Breast epithelium (tissue), 4 donors: ENCODE measurements around the gene TBC1D8. TPM values are rescaled to one million over a fixed set of nuclear protein-coding genes. Genes with fewer than 3 reads are reported as not detected.

Experiments used
- DNase-seq, 2 donors: peaks; one replicate each; pipeline ENCODE4 v3.0.0-alpha.2; 2019; ENCODE audit warnings: low spot score in 2 of 2
- H3K27ac ChIP-seq, 2 donors: fragments of 200-600 bp; sonication (generic) in 1 of 2; one replicate each; pipeline ENCODE4 v1.5.1; 2016 to 2019; ENCODE audit warnings: mild to moderate bottlenecking in 1 of 2
- H3K27me3 ChIP-seq, 2 donors: fragments of 200-600 bp; sonication (generic) in 1 of 2; one replicate each; pipeline versions ENCODE4 v1.5.1 to v1.6.0; 2017 to 2019; ENCODE audit warnings: control low read depth in 1 of 2, mild to moderate bottlenecking in 1 of 2
- H3K36me3 ChIP-seq: fragments of 200-600 bp; one replicate; pipeline ENCODE4 v1.5.1; 2019
- H3K4me1 ChIP-seq, 2 donors: fragments of 200-600 bp; sonication (generic); one replicate each; pipeline ENCODE4 v1.5.1; 2016 to 2019; ENCODE audit warnings: control low read depth in 1 of 2
- H3K4me3 ChIP-seq, 3 donors: fragments of 200-600 bp; sonication (generic); 1 replicate in 2 of 3; 2 replicates in 1 of 3; pipeline ENCODE4 v1.5.1; 2016 to 2019; ENCODE audit warnings: mild to moderate bottlenecking in 3 of 3, moderate library complexity in 2 of 3
- H3K9me3 ChIP-seq, 2 donors: fragments of 200-600 bp; sonication (generic) in 1 of 2; one replicate each; pipeline ENCODE4 v1.5.1; 2016 to 2019; ENCODE audit warnings: control low read depth in 1 of 2
- POLR2A ChIP-seq: fragments of 450-650 bp; IDR thresholded peaks from one replicate; pipeline ENCODE4 v1.6.1; 2016; ENCODE audit warnings: antibody characterized with exemption, mild to moderate bottlenecking, moderate library complexity
- POLR2AphosphoS5 ChIP-seq, 3 donors: sonication (generic); formaldehyde crosslinking; IDR thresholded peaks; one replicate each; pipeline ENCODE4 v1.6.1; 2017; ENCODE audit warnings: antibody characterized with exemption in 3 of 3
- intact Hi-C: fragments of 100-400 bp; cut with DNase I; formaldehyde crosslinking; loops from one replicate; pipeline ENCODE4 v1.15.1; 2023; ENCODE audit warnings: low total_unique reads
- total RNA-seq, 3 donors: library from RNA; depleted of rRNA; stranded (reverse); fragments of >200 nt; gene quantifications; one replicate each; pipeline ENCODE4 v1.1.0, GENCODE V29; 2016
- TF ChIP-seq, protein P1 (sequence below), 3 donors: fragments of 450-650 bp; IDR thresholded peaks; one replicate each; pipeline ENCODE4 v1.5.1; 2016 to 2017; ENCODE audit warnings: antibody characterized with exemption in 3 of 3, mild to moderate bottlenecking in 3 of 3, moderate library complexity in 3 of 3

Gene TBC1D8
- total RNA-seq, 3 donors from 2014 or later = 19.5 to 92.4 (median 89.7) TPM

DNA sequence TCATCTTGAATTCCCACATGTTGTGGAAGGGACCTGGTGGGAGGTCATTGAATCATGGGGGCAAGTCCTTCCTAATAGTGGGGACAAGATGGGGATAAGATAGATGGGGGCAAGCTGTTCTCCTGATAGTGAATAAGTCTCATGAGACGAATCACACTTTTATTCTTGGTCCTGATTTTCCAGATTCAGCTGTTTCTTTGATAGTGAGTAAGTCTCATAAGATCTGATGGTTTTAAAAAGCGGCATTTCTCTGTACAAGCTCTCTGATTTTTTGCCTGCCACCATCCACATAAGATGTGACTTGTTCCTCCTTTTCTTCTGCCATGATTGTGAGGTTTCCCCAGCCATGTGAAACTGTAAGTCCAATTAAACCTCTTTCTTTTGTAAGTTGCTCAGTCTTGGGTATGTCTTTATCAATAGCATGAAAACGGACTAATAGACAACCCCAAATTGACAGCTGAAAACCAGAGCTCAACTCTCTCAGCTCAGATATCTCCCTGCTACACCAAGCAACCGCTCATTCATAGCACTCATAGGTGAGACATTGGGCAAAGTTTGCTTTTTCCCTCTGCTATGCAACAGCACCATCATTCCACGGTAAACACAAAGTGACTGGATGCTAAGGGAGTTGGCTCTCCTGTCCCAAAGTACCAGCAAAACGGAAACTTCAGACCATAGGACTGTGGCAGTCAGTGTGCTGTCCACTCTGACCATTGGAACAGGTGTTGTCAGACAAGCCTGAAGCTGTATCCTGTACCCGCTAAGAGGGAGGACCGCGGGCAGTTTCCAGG lies 44.9 kb upstream of the TBC1D8 start:
- Histone ChIP-seq H3K9me3 (no peaks in the 10 kb centered on the region), H3K27me3 (no peaks in the 10 kb centered on the region), H3K36me3 (no peaks in the 10 kb centered on the region), H3K4me3 (no peak overlapping the region), H3K4me1 (no peaks in the 10 kb centered on the region), H3K27ac (no peak overlapping the region)
- no peak for DNase-seq
- TF ChIP-seq POLR2A = no peak
- TF ChIP-seq, protein P1, sequence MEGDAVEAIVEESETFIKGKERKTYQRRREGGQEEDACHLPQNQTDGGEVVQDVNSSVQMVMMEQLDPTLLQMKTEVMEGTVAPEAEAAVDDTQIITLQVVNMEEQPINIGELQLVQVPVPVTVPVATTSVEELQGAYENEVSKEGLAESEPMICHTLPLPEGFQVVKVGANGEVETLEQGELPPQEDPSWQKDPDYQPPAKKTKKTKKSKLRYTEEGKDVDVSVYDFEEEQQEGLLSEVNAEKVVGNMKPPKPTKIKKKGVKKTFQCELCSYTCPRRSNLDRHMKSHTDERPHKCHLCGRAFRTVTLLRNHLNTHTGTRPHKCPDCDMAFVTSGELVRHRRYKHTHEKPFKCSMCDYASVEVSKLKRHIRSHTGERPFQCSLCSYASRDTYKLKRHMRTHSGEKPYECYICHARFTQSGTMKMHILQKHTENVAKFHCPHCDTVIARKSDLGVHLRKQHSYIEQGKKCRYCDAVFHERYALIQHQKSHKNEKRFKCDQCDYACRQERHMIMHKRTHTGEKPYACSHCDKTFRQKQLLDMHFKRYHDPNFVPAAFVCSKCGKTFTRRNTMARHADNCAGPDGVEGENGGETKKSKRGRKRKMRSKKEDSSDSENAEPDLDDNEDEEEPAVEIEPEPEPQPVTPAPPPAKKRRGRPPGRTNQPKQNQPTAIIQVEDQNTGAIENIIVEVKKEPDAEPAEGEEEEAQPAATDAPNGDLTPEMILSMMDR (IDR thresholded peaks at IDR 0.05) = no peak
- no peak for TF ChIP-seq POLR2AphosphoS5 (IDR thresholded peaks at IDR 0.05)
- intact Hi-C loops = no loop called here

DNA sequence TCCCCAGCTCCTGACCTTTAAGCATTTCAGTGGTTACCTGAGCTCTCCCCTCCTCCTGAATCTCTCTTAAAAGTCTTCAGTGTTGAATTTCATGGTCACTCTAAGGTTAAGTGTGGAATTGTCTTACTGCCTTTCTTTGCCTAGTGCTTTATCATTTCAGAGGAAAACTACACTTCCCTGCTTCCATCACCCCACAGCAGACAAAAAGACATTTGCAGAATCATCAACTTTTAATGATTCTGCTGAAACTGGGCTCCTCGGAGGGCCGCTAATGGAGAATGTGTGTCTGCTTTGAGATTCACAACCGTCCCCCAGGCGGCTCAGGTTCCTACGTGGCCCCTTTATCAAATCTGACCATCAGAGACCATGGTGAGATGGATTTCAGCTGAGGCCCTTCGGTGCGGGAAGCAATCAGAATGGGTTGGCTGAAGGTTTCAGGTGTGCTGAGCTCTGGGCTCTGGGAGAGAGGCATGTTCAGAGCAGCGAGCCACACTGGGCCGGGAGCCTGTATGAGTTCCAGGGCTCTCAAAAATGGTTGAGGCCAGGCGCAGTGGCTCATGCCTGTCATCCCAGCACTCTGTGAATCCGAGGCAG lies 41.9 kb upstream of the TBC1D8 start:
- DNase-seq = no peak
- Histone ChIP-seq H3K4me1 (no peaks in the 10 kb centered on the region), H3K9me3 (no peaks in the 10 kb centered on the region), H3K36me3 (no peaks in the 10 kb centered on the region), H3K27ac (no peak overlapping the region), H3K27me3 (no peaks in the 10 kb centered on the region), H3K4me3 (no peak overlapping the region)
- intact Hi-C loops = no loop called here
- TF ChIP-seq, protein P1 (IDR thresholded peaks at IDR 0.05) = no peak
- no peak for TF ChIP-seq POLR2AphosphoS5 (IDR thresholded peaks at IDR 0.05)
- TF ChIP-seq POLR2A = no peak

DNA sequence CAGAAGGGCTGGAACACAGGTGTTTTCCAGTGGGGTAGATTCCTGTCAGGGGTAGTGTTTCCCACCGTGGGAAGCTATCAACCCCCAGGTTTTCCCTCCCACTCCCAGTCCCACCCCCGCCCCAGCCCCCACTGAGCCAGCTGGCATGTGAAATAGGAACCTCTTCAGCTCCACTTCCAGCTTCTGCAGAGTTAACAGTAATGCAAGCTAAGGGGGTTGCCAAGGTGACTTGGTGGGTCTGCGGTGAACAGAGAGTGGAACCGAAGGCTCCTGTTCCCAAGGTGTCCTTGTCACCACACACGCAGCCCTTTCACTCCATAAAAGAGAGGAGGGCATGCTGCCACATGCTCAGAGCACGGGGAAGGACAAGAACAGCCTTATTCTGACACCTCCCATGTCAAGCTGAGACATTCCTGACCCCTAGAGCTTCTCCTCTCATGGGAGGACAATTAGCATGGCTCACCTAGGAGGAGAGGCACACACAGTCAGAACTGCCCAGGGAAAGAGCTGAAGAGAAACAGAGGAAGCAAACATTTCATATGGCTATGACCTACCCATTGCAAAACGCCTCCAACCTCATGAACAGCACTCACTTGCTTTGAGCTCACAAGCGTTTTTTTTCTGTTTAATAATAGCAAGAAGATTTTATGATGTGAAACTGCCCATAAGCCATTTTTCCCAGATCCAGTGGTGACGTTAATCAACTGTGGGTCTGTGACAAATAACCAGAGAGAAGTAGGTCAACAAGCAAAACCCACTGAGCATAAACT lies 39.8 kb upstream of the TBC1D8 start:
- H3K36me3 ChIP-seq = no peaks in the 10 kb centered on the region
- H3K27me3 ChIP-seq = no peaks in the 10 kb centered on the region
- DNase-seq = no peak
- H3K4me3 ChIP-seq = no peak overlapping the region
- no peaks in the 10 kb centered on the region for H3K9me3 ChIP-seq
- intact Hi-C loops = no loop called here
- TF ChIP-seq, protein P1 (IDR thresholded peaks at IDR 0.05) = no peak
- TF ChIP-seq POLR2AphosphoS5 (IDR thresholded peaks at IDR 0.05) = no peak
- H3K27ac ChIP-seq = no peak overlapping the region
- no peaks in the 10 kb centered on the region for H3K4me1 ChIP-seq

DNA sequence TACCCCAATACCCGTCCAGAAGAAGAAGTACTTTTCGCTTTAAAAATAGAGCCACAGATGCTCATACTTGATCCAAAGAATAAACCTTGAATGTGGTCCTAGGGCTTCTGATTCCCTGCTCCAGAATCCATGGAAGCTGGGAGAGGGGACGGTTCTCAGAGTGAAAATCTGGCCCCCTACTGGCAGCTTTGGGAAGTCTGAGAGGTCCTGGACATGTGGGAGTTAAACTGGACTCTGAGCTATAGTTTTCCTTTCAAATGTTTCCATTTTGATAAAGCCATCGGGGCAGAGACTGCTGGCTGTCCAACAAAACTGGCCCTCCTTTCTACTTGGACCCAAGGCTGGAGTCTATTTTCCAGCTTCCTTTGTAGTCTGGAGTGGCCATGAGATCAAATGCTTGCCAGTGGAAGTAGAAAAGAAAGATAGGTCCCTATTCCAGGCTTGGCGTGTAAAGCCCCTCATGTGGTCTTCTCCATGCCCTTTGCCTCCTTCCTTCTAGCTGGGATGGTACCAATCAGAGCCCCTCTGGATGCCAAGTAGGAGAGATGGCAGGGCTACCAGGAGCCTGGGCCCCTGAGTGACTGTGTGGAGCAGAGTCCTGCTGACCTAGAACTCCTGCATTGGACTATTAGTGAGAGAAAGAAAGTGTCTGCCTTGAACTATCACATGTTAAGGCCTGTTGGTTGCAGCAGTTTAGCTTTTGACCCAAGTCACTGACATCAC lies 37.7 kb upstream of the TBC1D8 start:
- TF ChIP-seq, protein P1 (IDR thresholded peaks at IDR 0.05) = no peak
- TF ChIP-seq POLR2A (no peak), POLR2AphosphoS5 (IDR thresholded peaks at IDR 0.05) (no peak)
- Histone ChIP-seq H3K9me3 (no peaks in the 10 kb centered on the region), H3K36me3 (no peaks in the 10 kb centered on the region), H3K4me3 (no peak overlapping the region), H3K27me3 (no peaks in the 10 kb centered on the region), H3K4me1 (no peaks in the 10 kb centered on the region), H3K27ac (no peak overlapping the region)
- DNase-seq = no peak
- intact Hi-C loops = no loop called here
